HG03066 (cell line): ENCODE measurements around the gene CORO7.
"Not testable (repeated sequence)": the region's sequence is repeated elsewhere in the genome, so short reads cannot be mapped to it uniquely, and the experiment has no call there.

Source experiments
- ATAC-seq: cut with Tn5 transposase; IDR thresholded peaks from one replicate; pipeline ENCODE4 v1.9.1; 2021; ENCODE audit warnings: low read depth; ENCODE audit not compliant: unreplicated experiment

The CORO7 gene

GRCh38 chr16:4403133-4403949 is 13.1 kb downstream of the CORO7 start:
- no peak for ATAC-seq

- no peak for ATAC-seq
These were observed 13.8 kb downstream of the CORO7 start for GRCh38 chr16:4402439-4403132.

GRCh38 chr16:4401510-4401909 is 14.9 kb downstream of the CORO7 start:
- ATAC-seq, result no peak

- no peak for ATAC-seq
These were observed 15.3 kb downstream of the CORO7 start for GRCh38 chr16:4401094-4401501.

- ATAC-seq, result no peak
These were observed 17.2 kb downstream of the CORO7 start for GRCh38 chr16:4399001-4399730.

- no peak for ATAC-seq
These were observed 21.2 kb downstream of the CORO7 start for GRCh38 chr16:4395055-4395726.

GRCh38 chr16:4393850-4394249 is 22.5 kb downstream of the CORO7 start:
- not testable (repeated sequence) for ATAC-seq

- ATAC-seq, result no peak
These were observed 23.2 kb downstream of the CORO7 start for GRCh38 chr16:4393240-4393600.

- no peak for ATAC-seq
These were observed 23.8 kb downstream of the CORO7 start for GRCh38 chr16:4392382-4393239.

GRCh38 chr16:4391631-4392381 is 24.6 kb downstream of the CORO7 start:
- ATAC-seq, result no peak

- no peak for ATAC-seq
These were observed 25.8 kb downstream of the CORO7 start for GRCh38 chr16:4390266-4391260.

GRCh38 chr16:4389051-4389955 is 27.1 kb downstream of the CORO7 start:
- no peak for ATAC-seq

GRCh38 chr16:4388271-4389021 is 27.9 kb downstream of the CORO7 start:
- ATAC-seq, result no peak

- ATAC-seq, result no peak
These were observed 28.6 kb downstream of the CORO7 start for GRCh38 chr16:4387781-4388180.

GRCh38 chr16:4386951-4387565 is 29.3 kb downstream of the CORO7 start:
- ATAC-seq, result no peak

GRCh38 chr16:4386451-4386805 is 30.0 kb downstream of the CORO7 start:
- ATAC-seq, result no peak
